Right ventricle myocardium inferior (tissue), 1 donor: ENCODE results near the gene PAX5. TPM values are rescaled to one million over a fixed set of nuclear protein-coding genes. Genes with fewer than 3 reads are reported as not detected.

Source experiments
- ATAC-seq: fragments of 200-7000 bp; cut with Tn5 transposase; one replicate; pipeline ENCODE4 v1.9.1; 2020; ENCODE audit warnings: mild to moderate bottlenecking, moderate library complexity
- DNase-seq: peaks from one replicate; pipeline ENCODE4 v3.0.0; 2021; ENCODE audit errors: missing footprints
- intact Hi-C: fragments of 100-400 bp; cut with DNase I; formaldehyde crosslinking; loops from one replicate; pipeline ENCODE4 v1.11.0; 2022
- total RNA-seq: library from RNA; stranded (reverse); fragmentation: NEBNext Ultra II Directional; extraction: Animal tissue kit (Norgen Biotek cat#: 25700); gene quantifications from one replicate; pipeline ENCODE4 v1.2.1, GENCODE V29; 2021
- donor health status: DM: no; HTN: yes; CAD: no; lungs with severe emphysema.

The PAX5 gene
- total RNA-seq, 1 donor from 2014 or later, result not detected

GRCh38 chr9:36839131-36839885 lies 194.8 kb downstream of the PAX5 start:
- intact Hi-C loops, result no loop called here
- ATAC-seq, result no peak
- DNase-seq, result no peak

DNA sequence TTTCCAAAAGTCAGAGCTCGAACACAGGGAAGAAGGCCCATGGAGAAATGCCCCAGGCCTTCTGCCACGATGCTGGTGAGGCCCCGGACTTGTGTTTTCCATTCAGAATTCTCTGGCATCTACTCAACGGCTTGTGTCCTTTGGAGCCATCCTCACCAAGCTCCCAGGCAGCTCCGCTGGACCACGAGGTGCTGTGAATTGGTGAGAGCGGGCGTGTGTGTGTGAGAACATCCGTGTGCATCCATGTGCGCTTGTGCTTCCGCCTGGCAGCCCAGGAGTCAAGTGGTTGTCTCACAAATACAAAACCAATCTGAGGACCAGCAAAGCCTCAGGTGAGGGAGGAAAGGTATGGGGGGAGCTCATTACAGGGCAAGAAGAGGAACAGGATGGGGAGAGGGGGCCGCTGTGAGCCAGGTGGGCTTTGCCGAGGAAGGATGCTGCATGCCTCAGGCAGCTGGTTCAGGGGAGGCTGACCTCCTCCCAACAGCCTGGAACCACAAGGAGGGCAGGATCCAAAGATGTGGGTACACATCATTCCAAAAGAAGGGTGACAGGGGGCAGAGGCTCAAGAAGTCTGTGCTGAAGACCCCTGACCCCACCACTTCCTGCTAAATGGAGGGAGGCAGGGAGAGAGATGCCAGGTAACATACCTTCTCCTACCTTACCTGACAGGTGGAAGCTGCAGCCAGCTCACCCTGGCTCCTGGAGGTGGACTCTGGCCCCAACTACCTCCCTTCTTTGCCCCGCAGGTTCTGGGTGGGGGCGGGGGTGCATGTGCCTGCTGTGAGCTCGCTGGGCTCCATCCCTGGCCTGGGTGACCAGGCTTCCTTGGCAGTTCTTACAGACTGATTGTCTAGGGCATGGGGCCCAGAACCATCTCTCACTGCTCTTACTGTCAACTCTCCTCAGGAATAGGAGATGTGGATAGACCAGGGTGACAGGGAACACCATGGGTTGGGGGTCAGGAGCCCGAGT lies 196.3 kb downstream of the PAX5 start:
- intact Hi-C loops, result no loop called here
- no peak for DNase-seq
- ATAC-seq, result no peak

- intact Hi-C loops, result no loop called here
- DNase-seq (no peak), ATAC-seq (no peak)
Observed at GRCh38 chr9:36836486-36836885, 197.6 kb downstream of the PAX5 start.

GRCh38 chr9:36835271-36835996 lies 198.6 kb downstream of the PAX5 start:
- ATAC-seq, result no peak
- DNase-seq, result no peak

GRCh38 chr9:36834736-36835135 lies 199.3 kb downstream of the PAX5 start:
- intact Hi-C loops, result no loop called here
- DNase-seq (no peak), ATAC-seq (no peak)

More at GRCh38 chr9:36835271-36835996, 198.6 kb downstream of the PAX5 start:
- intact Hi-C loops, result no loop called here

DNA sequence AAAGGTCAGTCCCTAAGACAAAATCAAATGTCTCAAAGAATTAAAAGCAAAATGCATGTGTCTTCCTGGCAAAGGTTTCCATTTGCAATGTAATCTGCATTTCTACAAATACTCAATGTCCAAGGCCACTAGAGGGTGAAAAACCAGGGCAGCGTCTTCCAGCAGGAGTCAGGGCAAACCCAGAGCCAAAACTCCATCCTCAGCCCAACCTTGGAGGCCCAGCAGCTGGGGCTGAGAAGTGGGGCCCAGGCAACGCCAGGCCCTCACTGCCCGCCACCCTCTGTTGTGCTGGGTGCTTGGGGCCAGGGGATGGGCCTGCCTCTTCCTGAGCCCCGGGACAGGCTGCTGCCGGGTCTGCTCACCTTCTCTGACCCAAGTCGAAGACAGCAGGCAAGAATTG lies 200.1 kb downstream of the PAX5 start:
- DNase-seq, result no peak
- intact Hi-C loops, result no loop called here
- no peak for ATAC-seq

DNA sequence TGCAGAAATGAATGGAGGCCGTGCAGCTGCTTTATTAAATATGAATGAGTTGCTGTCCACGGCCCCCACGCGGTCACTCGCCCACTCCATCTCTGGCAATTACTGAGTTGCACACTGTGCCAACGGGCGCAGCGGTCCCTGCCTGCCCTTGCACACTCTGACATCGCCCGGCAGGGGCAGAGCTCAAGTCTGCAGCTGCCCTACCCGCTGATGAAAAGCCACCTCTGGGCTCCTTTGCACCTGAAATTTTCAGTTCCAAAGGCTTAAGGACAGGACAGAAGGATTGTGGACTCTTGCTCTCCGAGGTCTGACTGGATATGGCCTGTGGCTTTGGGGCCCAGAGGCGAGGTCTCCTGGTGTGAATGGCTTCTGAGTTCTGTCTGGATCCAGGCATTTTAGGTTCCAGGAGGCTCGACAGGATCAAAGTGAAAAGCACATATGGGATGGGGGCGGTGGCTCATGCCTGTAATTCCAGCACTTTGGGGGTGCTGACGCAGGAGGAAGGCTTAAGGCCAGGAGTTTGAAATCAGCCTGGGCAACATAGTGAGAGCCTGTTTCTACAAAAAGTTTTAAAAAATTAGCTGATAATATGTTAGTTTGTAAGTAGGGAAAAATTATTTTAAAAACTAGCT lies 201.8 kb downstream of the PAX5 start:
- ATAC-seq (no peak), DNase-seq (no peak)
- intact Hi-C loops, result no loop called here

GRCh38 chr9:36831381-36832161 lies 202.5 kb downstream of the PAX5 start:
- no peak for DNase-seq
- intact Hi-C loops, result no loop called here
- ATAC-seq, result no peak

GRCh38 chr9:36828611-36829013 lies 205.5 kb downstream of the PAX5 start:
- intact Hi-C loops, result no loop called here

DNA sequence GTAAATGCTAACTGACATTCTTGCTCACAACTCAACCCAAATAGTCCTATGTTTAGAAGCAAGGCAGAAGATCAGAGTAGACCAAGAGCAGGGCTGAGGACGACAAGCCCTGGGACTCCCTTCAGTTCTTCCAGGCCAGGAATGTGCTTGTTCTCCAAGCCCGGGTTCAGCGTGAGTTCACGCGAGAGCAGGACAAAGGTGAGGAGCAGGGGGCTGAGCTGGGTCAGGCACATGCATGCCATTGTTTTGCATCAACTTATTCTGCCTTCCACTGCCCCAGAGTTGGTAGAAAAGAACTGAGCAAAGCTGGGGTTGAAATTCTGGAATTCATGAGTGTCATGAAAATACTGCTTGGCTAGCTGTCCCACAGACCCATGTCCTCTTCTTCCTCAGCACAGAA lies 206.5 kb downstream of the PAX5 start:
- intact Hi-C loops, result no loop called here
- ATAC-seq (no peak), DNase-seq (no peak)

More at GRCh38 chr9:36828611-36829013, 205.5 kb downstream of the PAX5 start:
- DNase-seq (no peak), ATAC-seq (no peak)

- intact Hi-C loops, result no loop called here
Observed at GRCh38 chr9:36826581-36826980, 207.5 kb downstream of the PAX5 start.

DNA sequence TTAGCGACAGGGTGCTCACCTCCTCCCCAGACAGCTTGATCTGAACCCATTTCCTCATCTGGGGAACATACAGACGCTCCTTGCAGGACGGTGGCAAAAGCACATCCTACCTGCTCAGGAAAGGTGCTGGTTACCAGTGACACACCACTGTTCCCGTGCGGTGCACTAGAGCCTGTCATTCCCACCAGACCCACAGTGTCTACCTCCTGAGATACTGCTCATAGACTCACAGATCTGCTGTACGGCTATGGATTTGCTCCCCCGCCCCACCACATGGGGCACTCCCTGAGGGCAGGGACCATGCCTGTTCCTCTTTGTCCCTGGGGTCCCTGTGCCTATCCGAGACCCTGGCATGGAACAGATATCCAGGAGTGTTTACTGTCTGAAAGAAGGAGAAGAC lies 208.9 kb downstream of the PAX5 start:
- no peak for DNase-seq
- no peak for ATAC-seq
- intact Hi-C loops, result no loop called here

More at GRCh38 chr9:36826581-36826980, 207.5 kb downstream of the PAX5 start:
- ATAC-seq (no peak), DNase-seq (no peak)

- DNase-seq (no peak), ATAC-seq (no peak)
- intact Hi-C loops, result no loop called here
Observed at GRCh38 chr9:36823934-36824333, 210.1 kb downstream of the PAX5 start.

DNA sequence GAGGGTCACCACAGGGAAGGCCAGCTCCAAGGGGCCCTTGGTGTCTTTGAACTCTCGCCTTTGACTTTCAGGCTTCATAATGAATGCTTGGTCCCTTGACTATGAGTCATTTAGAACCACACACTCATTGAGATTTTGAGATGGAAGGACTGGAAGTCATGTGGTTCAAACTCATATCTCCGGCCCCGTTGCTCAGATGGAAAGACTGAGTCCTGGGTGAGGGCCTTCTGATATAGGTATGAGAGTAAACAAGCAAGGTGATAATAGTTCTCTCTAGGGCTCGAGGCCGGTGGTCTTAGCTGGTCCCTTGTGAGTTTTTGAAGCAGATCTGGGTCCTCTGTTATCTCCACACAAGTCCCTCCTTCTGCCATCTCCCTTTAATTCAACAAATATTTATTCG lies 210.6 kb downstream of the PAX5 start:
- no peak for DNase-seq
- intact Hi-C loops, result no loop called here
- no peak for ATAC-seq

DNA sequence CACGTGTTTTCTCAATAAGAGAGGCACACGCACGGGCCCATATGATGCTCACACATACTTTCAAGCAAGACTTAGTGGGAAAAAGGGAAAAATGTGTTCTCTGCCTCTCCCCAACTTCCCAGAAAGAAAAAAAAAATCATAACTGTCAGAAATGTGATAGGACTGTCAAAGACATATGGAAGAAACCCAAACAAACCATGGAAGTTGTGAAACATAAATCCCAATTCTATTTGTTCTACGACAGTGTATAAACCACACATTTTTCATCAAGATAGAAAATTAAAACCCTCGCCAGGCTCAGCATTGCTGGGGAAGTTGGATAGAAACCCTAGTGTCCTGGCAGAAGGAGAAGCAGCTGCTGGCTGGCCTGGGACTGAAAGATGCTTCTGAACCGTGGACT lies 211.9 kb downstream of the PAX5 start:
- ATAC-seq, result no peak
- DNase-seq, result no peak
- intact Hi-C loops, result no loop called here

DNA sequence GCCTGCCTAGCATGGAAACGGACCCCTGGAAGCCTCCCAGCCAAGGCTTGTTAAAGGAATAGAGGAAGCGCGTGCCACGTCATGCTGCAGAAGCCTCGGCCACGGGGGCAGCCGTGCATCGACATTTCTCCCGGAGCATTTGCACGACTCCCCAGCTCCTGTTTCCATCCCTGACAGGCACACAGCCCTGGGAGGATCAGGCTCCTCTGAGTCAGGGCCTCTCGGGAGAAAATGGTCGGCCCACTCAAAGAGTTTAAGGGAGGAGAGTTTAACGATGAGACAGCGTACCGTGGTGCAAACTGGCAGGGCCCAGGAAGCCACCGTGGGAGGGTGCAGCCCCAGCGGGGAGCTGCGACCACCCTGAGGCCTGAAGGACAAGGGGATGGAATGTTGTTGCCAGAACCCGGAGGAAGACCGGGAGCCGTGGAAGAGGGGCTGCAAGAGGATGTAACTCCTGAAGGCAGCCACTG lies 213.6 kb downstream of the PAX5 start:
- ATAC-seq (no peak), DNase-seq (no peak)
- intact Hi-C loops, result no loop called here

DNA sequence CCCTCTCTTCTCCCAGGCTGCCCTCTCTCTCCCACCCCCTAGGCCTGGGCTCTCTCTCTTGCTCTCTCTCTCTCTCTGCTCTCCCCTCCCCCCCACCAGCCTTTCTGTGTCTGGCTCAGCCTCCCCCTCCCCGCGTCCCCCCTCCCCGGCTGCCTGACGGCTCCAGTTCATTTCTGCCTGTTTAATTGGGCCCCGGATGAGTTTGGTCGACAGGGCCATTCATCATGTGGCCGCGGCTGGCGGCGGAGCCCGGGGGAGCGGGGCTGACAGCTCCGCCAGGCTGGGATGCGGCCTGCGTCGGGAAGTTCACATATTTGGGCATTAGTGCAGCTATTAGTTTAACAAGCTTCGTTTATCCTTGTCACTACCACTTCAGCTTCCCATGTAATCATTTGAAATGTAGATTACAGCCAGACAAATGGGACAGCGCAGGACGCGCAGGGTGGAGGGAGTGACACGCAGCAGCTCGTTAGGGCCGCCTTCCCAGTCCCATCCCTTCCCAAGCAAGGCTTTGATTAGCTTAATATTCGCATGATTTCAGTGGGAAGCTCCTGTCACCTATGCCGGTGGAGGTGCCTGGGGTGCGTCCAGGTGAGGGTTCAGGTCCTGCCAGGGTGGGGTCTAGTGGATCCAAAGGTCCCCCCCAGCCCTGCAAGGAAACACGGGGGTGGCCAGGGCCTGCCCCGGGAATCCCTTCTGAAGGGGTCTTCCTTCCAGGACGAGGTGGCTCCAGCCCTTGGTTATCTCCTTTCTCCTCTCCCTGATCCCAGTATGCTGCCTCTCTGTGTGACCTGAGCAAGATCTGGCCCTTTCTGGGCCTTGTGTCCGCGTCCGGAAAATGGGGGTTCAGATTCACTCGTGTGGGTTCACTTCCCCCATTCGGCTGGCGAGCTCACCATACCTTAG lies 214.8 kb downstream of the PAX5 start:
- ATAC-seq (no peak), DNase-seq (no peak)
- intact Hi-C loops, result no loop called here
